HTERT RPE-1 (cell line): ENCODE measurements around the gene TMEM86A.

Experiments
- in situ Hi-C: fragments of 300-500 bp; cut with MboI; formaldehyde crosslinking; loops from 4 replicates; pipeline ENCODE4 v1.14.3; 2020; ENCODE audit warnings: low sequenced_read_pairs

Gene TMEM86A

GRCh38 chr11:18754308-18754707 lies 55.7 kb downstream of the TMEM86A start:
- in situ Hi-C loops = no loop called here
